ENCODE measurements around the gene DPP9.

Gene DPP9

DNA sequence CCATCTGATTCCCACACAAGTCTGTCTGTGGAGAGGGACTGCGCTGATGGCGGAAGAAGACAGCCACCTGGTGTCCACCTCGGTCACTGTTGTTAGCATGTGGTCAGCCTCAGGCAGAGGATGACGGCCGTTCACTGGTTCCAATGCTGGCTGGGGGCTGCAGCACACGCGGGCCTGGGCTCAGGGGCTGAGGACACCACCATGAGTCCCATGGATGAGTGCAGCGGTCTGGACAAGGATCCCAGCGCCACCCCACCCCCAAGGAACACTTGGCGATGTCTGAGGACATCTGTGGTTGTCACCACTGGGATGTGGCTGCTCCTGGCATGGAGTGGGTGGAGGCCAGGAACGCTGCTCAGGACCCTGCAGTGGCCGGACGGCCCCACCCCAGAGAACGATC is 10.9 kb downstream of the DPP9 start:
- no peak for DNase-seq (ENCODE audit: low read depth)
- TF ChIP-seq, protein P1, sequence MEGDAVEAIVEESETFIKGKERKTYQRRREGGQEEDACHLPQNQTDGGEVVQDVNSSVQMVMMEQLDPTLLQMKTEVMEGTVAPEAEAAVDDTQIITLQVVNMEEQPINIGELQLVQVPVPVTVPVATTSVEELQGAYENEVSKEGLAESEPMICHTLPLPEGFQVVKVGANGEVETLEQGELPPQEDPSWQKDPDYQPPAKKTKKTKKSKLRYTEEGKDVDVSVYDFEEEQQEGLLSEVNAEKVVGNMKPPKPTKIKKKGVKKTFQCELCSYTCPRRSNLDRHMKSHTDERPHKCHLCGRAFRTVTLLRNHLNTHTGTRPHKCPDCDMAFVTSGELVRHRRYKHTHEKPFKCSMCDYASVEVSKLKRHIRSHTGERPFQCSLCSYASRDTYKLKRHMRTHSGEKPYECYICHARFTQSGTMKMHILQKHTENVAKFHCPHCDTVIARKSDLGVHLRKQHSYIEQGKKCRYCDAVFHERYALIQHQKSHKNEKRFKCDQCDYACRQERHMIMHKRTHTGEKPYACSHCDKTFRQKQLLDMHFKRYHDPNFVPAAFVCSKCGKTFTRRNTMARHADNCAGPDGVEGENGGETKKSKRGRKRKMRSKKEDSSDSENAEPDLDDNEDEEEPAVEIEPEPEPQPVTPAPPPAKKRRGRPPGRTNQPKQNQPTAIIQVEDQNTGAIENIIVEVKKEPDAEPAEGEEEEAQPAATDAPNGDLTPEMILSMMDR (IDR thresholded peaks at IDR 0.05; ENCODE audit: control insufficient read depth, insufficient read depth, low read depth, low read length, missing control alignments), result no peak
- no peak overlapping the region for H3K4me3 ChIP-seq (ENCODE audit: control insufficient read depth, low read depth, low read length)

- no peak for DNase-seq (ENCODE audit: low read depth)
- TF ChIP-seq, protein P1 (IDR thresholded peaks at IDR 0.05; ENCODE audit: control insufficient read depth, insufficient read depth, low read depth, low read length, missing control alignments), result no peak
- no peak overlapping the region for H3K4me3 ChIP-seq (ENCODE audit: control insufficient read depth, low read depth, low read length)
These were observed 12.4 kb downstream of the DPP9 start for GRCh38 chr19:4711211-4711610.

DNA sequence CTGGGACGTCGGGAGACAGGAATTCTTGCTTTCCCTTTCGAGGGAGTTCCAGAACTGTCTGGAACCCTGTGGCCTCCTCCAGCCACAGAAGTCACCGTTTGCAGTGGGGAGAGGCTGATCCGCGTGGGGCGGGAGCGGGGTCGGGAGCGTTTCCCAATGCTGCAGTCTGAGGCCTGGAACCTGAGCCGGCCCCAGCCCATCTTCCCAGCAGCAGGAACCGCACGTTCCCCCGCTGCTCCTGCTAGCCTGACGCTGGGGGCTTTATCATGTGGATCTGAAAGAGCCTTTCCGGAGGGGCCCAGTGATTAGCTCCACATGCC is 13.4 kb downstream of the DPP9 start:
- TF ChIP-seq, protein P1 (IDR thresholded peaks at IDR 0.05; ENCODE audit: control insufficient read depth, insufficient read depth, low read depth, low read length, missing control alignments), result no peak
- DNase-seq (ENCODE audit: low read depth), result no peak
- no peak overlapping the region for H3K4me3 ChIP-seq (ENCODE audit: control insufficient read depth, low read depth, low read length)

- DNase-seq (ENCODE audit: low read depth), result no peak
- TF ChIP-seq, protein P1 (IDR thresholded peaks at IDR 0.05; ENCODE audit: control insufficient read depth, insufficient read depth, low read depth, low read length, missing control alignments), result no peak
These were observed 14.0 kb downstream of the DPP9 start for GRCh38 chr19:4709440-4710280.

GRCh38 chr19:4707956-4708650 is 15.5 kb downstream of the DPP9 start:
- no peak overlapping the region for H3K4me3 ChIP-seq (ENCODE audit: control insufficient read depth, low read depth, low read length)
- TF ChIP-seq, protein P1 (IDR thresholded peaks at IDR 0.05; ENCODE audit: control insufficient read depth, insufficient read depth, low read depth, low read length, missing control alignments), result no peak
- DNase-seq (ENCODE audit: low read depth), result no peak

More at GRCh38 chr19:4709440-4710280, 14.0 kb downstream of the DPP9 start:
- no peak overlapping the region for H3K4me3 ChIP-seq (ENCODE audit: control insufficient read depth, low read depth, low read length)

- no peak overlapping the region for H3K4me3 ChIP-seq (ENCODE audit: control insufficient read depth, low read depth, low read length)
- TF ChIP-seq, protein P1 (IDR thresholded peaks at IDR 0.05; ENCODE audit: control insufficient read depth, insufficient read depth, low read depth, low read length, missing control alignments), result no peak
- no peak for DNase-seq (ENCODE audit: low read depth)
These were observed 16.3 kb downstream of the DPP9 start for GRCh38 chr19:4707322-4707721.

Measured in AG09309 (cell line).